PC-9 (cell line): ENCODE results near the gene NID2. TPM values are rescaled to one million over a fixed set of nuclear protein-coding genes. Genes with fewer than 3 reads are reported as not detected.

Experiments used
- BruUV-seq: library from RNA; stranded (reverse); fragments of 400-500 nt; replicated peaks from 2 replicates; lab custom pipeline; 2021; lab: Mats Ljungman, UMichigan
- CTCF ChIA-PET: fragments of 300-600 bp; sonication (Branson Sonifier 250); formaldehyde crosslinking; loops from one replicate; lab custom pipeline; 2022; ENCODE audit warnings: antibody characterized with exemption; lab: Charles Lee
- POLR2A ChIA-PET: fragments of 300-600 bp; sonication (Branson Sonifier 250); formaldehyde crosslinking; loops from one replicate; lab custom pipeline; 2022; ENCODE audit warnings: antibody characterized with exemption; ENCODE audit not compliant: unreplicated experiment; lab: Charles Lee
- DNase-seq, 2 experiments: peaks; one replicate each; pipeline versions ENCODE4 v3.0.0 to v3.0.0-alpha.2; 2015 to 2022; ENCODE audit warnings: mixed read lengths in 1 of 2
- H2AFZ ChIP-seq: fragments of 200-600 bp; sonication (generic); 2 replicates; pipeline ENCODE4 v1.8.1; 2017; ENCODE audit warnings: antibody characterized with exemption
- H3F3A ChIP-seq: fragments of 200-600 bp; sonication (generic); 2 replicates; pipeline ENCODE4 v1.8.1; 2017; ENCODE audit warnings: antibody characterized with exemption, mild to moderate bottlenecking, low read depth; ENCODE audit not compliant: insufficient read depth
- H3K27ac ChIP-seq: fragments of 200-600 bp; sonication (generic); 2 replicates; pipeline ENCODE4 v1.6.1; 2016; ENCODE audit warnings: mixed run types
- H3K27me3 ChIP-seq: fragments of 200-600 bp; sonication (generic); 2 replicates; pipeline ENCODE4 v1.6.1; 2016; ENCODE audit warnings: low read depth, mixed run types; ENCODE audit not compliant: insufficient read depth
- H3K36me3 ChIP-seq: fragments of 200-600 bp; sonication (generic); 2 replicates; pipeline ENCODE4 v1.6.1; 2016; ENCODE audit warnings: low read depth, mixed run types
- H3K4me1 ChIP-seq: fragments of 200-600 bp; sonication (generic); replicated peaks from 2 replicates; pipeline ENCODE4 v1.6.1; 2016; ENCODE audit warnings: mixed run types; ENCODE audit not compliant: insufficient read depth
- H3K4me2 ChIP-seq: fragments of 200-600 bp; sonication (generic); 2 replicates; pipeline ENCODE4 v1.6.1; 2017; ENCODE audit warnings: mixed run types
- H3K4me3 ChIP-seq: fragments of 200-600 bp; sonication (generic); 2 replicates; pipeline ENCODE4 v1.6.1; 2016; ENCODE audit warnings: mixed run types
- H3K79me2 ChIP-seq: fragments of 200-600 bp; sonication (generic); 2 replicates; pipeline ENCODE4 v1.6.1; 2017; ENCODE audit warnings: low read depth, mixed run types
- H3K9me2 ChIP-seq: fragments of 200-600 bp; sonication (generic); 2 replicates; pipeline ENCODE4 v1.8.1; 2017; ENCODE audit warnings: mild to moderate bottlenecking; ENCODE audit not compliant: insufficient read depth
- H3K9me3 ChIP-seq: fragments of 200-600 bp; sonication (generic); 2 replicates; pipeline ENCODE4 v1.8.1; 2016; ENCODE audit warnings: low read depth; ENCODE audit not compliant: insufficient read depth
- H4K20me1 ChIP-seq: fragments of 200-600 bp; sonication (generic); 2 replicates; pipeline ENCODE4 v1.8.1; 2017; ENCODE audit not compliant: insufficient read depth
- CTCF ChIP-seq: fragments of 200-600 bp; sonication (generic); conservative IDR thresholded peaks from 2 replicates; pipeline ENCODE4 v1.6.1; 2017; ENCODE audit warnings: mixed run types, antibody characterized with exemption, mild to moderate bottlenecking, moderate library complexity
- EZH2 ChIP-seq: fragments of 200-600 bp; sonication (generic); IDR thresholded peaks from 2 replicates; pipeline ENCODE4 v1.8.0; 2017; ENCODE audit warnings: antibody characterized with exemption, low read depth
- intact Hi-C: fragments of 100-400 bp; cut with micrococcal nuclease; formaldehyde crosslinking; loops from one replicate; pipeline ENCODE4 v1.10.0; 2022; ENCODE audit not compliant: unreplicated experiment
- total RNA-seq: library from RNA; stranded (reverse); gene quantifications from 2 replicates; pipeline ENCODE4 v1.2.3, GENCODE V29; 2021

Gene NID2
- total RNA-seq, 1 experiment from 2014 or later, result 0.11 TPM

- ChIA-PET POLR2A (no interaction called here), CTCF (no interaction called here)
- H3K4me3 ChIP-seq, result no peak overlapping the region
- H3F3A ChIP-seq, result no peaks in the 10 kb centered on the region
- no peak for TF ChIP-seq CTCF
- no peak for TF ChIP-seq EZH2
- DNase-seq, result no peak
- intact Hi-C loops, result no loop called here
- no peaks in the 10 kb centered on the region for H3K79me2 ChIP-seq
- H3K9me2 ChIP-seq, result no peaks in the 10 kb centered on the region
- H3K4me2 ChIP-seq, result no peak overlapping the region
- no peak overlapping the region for H3K27ac ChIP-seq
- H3K9me3 ChIP-seq, result no peaks in the 10 kb centered on the region
- H2AFZ ChIP-seq, result no peak overlapping the region
- BruUV-seq, result no TSS peak
- H3K36me3 ChIP-seq, result no peaks in the 10 kb centered on the region
- no peaks in the 10 kb centered on the region for H4K20me1 ChIP-seq
- no peaks in the 10 kb centered on the region for H3K27me3 ChIP-seq
- H3K4me1 ChIP-seq, result no peaks in the 10 kb centered on the region
Observed at GRCh38 chr14:51977075-51977474, 91.8 kb downstream of the NID2 start.

GRCh38 chr14:51972566-51972965 lies 96.3 kb downstream of the NID2 start:
- H3K4me1 ChIP-seq, result no peaks in the 10 kb centered on the region
- no peaks in the 10 kb centered on the region for H3K36me3 ChIP-seq
- H2AFZ ChIP-seq, result no peak overlapping the region
- no peak overlapping the region for H3K27ac ChIP-seq
- CTCF ChIA-PET, result no interaction called here
- DNase-seq, result no peak
- H3K27me3 ChIP-seq, result no peaks in the 10 kb centered on the region
- no peaks in the 10 kb centered on the region for H3K9me3 ChIP-seq
- H3K4me2 ChIP-seq, result no peak overlapping the region
- no peak for TF ChIP-seq CTCF
- H3K4me3 ChIP-seq, result no peak overlapping the region
- H3F3A ChIP-seq, result no peaks in the 10 kb centered on the region
- no peaks in the 10 kb centered on the region for H3K79me2 ChIP-seq
- POLR2A ChIA-PET, result no interaction called here
- intact Hi-C loops, result no loop called here
- BruUV-seq, result no TSS peak
- H4K20me1 ChIP-seq, result no peaks in the 10 kb centered on the region
- no peaks in the 10 kb centered on the region for H3K9me2 ChIP-seq

GRCh38 chr14:51969852-51970540 lies 98.9 kb downstream of the NID2 start:
- Histone ChIP-seq H3K36me3 (no peaks in the 10 kb centered on the region), H3K9me3 (no peaks in the 10 kb centered on the region), H4K20me1 (no peaks in the 10 kb centered on the region), H3K79me2 (no peaks in the 10 kb centered on the region), H3K4me1 (no peaks in the 10 kb centered on the region), H3K4me3 (no peak overlapping the region), H3K4me2 (no peak overlapping the region), H2AFZ (no peak overlapping the region), H3F3A (no peaks in the 10 kb centered on the region), H3K9me2 (no peaks in the 10 kb centered on the region), H3K27me3 (no peaks in the 10 kb centered on the region), H3K27ac (no peak overlapping the region)
- POLR2A ChIA-PET, result no interaction called here
- TF ChIP-seq CTCF, result no peak
- CTCF ChIA-PET, result interaction anchor here (0.6 kb wide), 2 partner anchors 110 to 1003 kb away, joined by 9 to 13 read pairs; partner anchors contain the start of gene GNG2
- DNase-seq, result no peak
- intact Hi-C loops, result no loop called here
- no TSS peak for BruUV-seq
